GM21381 (cell line): ENCODE measurements around the gene TMEM108.

Source experiments
- ATAC-seq: cut with Tn5 transposase; IDR thresholded peaks from one replicate; pipeline ENCODE4 v1.9.1; 2021; ENCODE audit warnings: mild to moderate bottlenecking, moderate library complexity; ENCODE audit not compliant: unreplicated experiment

TMEM108 gene

DNA sequence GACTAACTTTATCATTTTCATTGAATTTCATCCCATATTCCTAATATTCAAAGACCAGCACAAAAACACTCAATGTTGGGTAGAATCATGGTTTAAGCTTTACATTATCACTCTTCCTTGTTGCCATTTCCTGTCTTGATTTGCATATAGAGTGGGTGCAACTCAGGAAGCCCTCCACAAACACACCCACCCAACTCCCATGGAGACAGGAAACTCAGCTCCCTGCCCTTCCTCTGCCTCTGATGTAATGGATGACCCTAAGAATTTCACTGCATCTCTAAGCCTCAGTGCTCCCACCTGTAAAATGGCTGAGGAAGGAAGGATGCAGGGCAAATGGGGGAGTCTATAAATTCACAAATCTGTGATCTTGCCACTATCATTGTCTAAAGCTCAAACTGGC lies 263.5 kb downstream of the TMEM108 start:
- ATAC-seq, result no peak

- ATAC-seq, result no peak
These were observed 265.2 kb downstream of the TMEM108 start for GRCh38 chr3:133303430-133303829.

DNA sequence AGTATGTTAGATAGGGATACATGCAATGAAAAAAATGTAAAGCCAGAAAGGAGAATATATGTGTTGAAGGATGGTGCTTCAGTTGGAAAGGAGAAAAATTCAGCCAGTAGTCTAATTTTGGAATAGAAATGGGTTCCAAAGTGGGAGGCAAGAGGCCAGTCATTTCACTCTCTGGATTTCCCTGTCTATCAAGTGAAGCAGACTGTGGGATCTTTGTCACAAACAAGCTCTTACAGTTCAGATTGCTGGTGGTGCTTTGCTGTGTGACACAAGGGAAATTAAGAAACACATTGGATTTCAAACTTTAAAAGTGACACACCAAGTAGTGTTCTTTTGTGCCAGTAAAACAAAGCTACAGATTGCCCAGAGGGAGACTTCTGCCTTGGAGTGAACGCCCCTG lies 279.7 kb downstream of the TMEM108 start:
- no peak for ATAC-seq

GRCh38 chr3:133328373-133328772 lies 290.2 kb downstream of the TMEM108 start:
- ATAC-seq, result no peak

GRCh38 chr3:133329626-133330025 lies 291.4 kb downstream of the TMEM108 start:
- no peak for ATAC-seq

DNA sequence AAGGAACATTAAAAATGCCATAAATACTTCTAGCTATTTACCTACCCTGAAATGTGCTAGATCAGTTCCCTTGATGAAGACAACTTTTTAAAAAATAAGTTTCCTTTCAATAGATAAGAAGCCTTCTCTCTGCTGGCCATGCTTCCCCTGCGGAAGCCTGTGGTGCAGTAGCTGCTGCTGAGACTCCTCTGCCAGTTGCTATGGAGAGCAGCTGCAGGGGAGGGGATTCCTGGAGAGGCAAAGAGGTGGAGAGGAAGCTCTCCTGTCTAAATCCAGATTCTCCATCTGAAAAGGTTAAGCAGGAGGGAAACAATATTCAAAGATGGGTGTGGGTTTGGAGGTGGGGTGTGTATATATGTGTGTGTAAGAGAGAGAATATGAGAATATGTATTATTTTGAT lies 291.9 kb downstream of the TMEM108 start:
- no peak for ATAC-seq

DNA sequence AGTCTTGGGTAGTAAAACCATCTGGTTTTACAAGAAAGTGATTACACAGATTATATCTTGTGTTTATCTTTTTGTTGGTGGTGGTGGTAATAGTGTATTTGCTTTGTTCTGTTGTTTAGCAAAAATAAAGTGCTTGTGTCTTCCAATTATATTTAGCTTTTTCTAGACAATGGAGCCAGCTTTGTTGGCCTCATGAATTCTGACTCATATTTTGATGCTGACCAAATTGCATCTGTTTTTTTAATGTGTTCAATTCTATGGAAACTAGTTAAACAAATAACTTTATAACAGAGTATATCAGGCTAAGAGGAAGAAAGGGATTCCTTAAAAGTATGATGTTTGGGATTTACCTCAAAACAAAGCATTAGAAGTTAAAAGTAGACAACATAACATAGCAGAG lies 292.3 kb downstream of the TMEM108 start:
- ATAC-seq, result no peak

GRCh38 chr3:133354721-133355120 lies 316.5 kb downstream of the TMEM108 start:
- ATAC-seq, result no peak

- no peak for ATAC-seq
These were observed 322.3 kb downstream of the TMEM108 start for GRCh38 chr3:133360476-133360875.

GRCh38 chr3:133361011-133361410 lies 322.8 kb downstream of the TMEM108 start:
- ATAC-seq, result no peak

DNA sequence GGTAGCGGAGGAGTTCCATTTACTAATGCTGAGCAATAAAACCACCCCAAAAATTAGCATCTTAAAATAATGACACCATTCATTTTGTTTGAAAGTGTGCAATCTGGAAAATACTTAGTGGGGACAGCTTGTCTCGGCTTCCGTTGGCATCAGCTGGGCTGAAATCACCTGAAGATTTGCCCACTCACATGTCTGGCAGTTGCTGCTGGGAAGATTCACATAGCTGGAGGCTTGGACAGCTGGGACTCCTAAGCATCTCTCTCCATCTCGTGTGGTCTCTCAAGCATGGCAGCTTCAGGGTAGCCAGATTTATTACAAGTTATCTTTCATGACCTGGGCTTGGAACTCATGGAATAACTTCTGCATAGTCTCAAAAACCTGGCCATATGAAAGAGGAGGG lies 323.2 kb downstream of the TMEM108 start:
- no peak for ATAC-seq

DNA sequence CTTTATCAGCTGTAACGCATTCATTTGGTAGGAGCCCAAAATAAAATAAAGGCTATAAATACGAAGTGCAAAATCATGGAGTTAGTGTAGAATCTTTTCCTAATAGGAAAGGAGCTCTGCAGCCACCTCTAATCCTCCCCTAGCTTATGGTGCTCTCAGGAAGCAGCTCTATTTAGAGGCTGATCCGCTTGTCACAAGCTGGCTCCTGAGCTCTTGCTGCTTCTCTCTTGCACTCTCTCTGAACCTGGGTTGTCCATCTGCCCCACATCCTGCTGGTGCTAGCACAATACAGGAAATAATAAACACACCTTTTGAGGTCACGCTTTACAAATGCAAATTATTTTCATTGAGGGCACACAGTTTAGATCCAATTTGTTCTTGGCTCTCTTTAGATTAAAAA lies 324.3 kb downstream of the TMEM108 start:
- no peak for ATAC-seq

GRCh38 chr3:133364704-133365103 lies 326.5 kb downstream of the TMEM108 start:
- no peak for ATAC-seq

- ATAC-seq, result no peak
These were observed 328.7 kb downstream of the TMEM108 start for GRCh38 chr3:133366921-133367320.

DNA sequence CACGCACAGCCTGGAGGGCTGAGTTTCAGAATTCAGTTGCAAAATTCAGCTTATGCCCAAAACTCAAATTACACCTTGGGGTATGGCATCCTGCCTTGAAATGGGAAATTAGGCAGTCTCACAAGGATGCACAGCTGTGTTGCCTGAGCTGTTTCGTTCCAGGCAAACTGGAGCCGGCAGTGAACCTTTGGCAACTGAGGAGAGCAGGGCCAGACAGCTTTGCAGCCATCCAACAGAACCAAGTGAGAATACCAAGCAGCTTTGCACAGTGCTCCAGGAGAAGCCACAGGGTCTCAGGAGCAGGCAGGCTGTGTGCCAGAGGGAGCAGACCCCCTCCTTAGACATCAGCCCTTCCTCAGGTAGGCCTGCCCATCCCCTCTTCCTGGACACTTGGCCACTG lies 329.2 kb downstream of the TMEM108 start:
- no peak for ATAC-seq

DNA sequence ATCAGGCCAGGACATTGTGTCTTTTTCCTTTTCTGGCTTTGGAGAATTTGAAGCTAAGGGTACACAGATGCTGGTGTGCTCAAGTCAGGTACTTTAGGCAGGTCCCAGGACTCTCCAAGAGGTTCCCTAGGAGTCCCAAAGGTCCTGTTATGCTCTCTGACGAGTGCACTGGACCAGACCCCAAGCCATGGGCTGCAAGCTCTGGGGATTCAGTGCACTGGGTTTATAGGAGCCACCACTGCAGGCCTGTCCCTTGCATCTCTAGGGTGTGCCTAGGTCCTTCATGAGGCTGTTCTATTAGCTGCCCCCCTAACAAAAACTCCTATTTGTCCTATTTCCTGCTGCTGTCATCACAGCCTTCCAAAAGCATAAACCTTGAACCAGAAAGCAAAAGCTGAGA lies 329.8 kb downstream of the TMEM108 start:
- no peak for ATAC-seq

DNA sequence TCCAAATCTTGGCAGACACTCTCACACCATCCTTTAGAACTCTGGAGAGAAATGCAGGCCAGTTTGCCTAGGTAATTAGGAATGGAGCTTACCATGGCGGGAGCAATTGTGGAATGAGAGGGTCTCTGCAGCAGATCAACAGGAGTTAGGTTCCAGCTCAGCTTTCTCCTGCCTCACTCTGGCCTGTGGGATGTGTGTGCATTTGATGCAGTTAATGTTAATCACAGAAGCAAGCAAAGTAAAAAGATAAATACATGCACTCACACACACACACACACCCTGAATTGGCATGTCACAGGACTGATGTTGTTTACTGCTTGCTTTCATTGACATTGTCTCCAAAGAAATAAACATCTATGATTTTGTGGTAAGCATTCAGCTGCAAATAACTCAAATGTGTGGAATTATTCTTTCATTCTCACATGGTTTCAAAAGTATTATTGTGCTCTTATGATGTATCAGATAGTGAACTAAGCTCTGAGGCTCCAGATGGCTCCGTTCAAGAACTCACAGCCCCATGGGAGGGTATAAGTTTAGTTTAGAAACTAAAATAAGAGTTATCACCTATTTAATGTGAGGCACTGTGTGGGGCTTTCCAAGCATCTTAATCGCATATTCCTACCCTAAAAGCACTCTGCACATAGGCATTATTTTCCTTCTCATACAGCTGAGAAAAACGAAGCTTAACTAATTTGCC lies 330.3 kb downstream of the TMEM108 start:
- ATAC-seq, result no peak

DNA sequence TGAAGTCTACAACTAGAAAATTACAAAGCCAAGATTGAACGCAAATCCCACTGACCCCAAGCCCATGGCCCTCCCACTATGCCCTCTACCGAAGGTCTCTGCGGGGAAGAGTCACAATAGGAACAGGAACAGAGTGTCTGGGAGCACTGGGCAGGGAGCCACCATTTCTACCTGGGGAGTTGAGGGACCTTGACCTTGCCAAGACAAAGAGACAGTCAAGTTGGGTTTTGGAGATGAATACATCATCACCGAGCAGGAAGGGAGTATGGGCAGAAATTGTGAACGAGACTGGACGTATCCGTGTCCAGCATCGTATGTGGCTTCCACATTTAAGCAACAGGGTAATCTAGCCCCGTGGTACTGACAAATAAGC lies 330.9 kb downstream of the TMEM108 start:
- no peak for ATAC-seq

DNA sequence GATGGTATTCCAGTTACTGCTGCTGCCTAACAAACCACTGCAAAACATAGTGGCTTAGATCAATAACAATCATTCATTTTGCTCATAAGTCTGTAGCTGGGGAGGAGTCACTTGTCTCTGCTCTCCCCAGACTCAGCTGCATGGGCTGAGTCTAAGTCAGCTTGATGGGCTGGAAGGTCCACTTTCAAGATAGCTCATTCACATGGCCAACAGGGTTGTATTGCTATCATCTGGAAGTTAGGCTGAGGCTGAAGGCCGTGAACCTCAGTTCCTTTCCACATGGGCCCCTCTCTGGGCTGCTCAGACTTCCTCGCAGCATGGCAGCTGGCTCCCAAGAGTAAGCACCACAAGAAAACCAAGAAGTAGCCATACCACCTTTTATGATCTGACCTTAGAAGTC lies 333.0 kb downstream of the TMEM108 start:
- ATAC-seq, result no peak

- ATAC-seq, result no peak
These were observed 333.5 kb downstream of the TMEM108 start for GRCh38 chr3:133371676-133372075.

DNA sequence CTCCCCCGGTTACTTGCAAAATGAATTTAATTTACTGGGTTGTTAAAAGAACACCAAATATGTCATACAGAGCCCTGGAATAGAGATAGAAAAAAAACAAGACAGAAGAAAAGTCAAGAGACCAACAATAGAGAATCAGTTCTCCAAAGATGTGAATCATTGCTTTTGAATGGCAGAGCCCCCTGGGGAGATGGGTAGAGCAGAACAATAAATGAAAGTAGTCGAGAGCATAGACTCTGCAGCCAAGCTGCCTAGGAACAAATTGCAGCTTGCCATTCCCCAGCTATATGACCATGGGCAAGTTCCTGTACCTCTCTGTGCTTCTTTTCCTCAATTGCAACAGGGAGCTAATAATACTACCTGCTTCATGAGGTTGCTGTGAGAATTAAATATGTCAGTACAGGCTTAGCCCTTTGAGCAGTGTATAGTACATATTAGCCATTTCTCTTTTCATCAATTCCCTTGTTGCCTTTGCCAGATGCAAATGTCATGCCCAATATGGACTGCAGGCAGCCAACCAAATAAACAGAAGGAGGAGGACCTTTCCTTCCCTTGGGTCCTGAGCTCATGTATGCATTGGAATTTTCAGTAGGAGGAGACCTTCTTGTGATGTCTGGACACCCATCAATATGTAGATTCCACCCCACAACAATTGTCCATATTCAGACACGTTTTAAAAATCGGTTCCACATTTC lies 336.7 kb downstream of the TMEM108 start:
- no peak for ATAC-seq

- ATAC-seq, result no peak
These were observed 337.2 kb downstream of the TMEM108 start for GRCh38 chr3:133375403-133375745.

- no peak for ATAC-seq
These were observed 338.6 kb downstream of the TMEM108 start for GRCh38 chr3:133376810-133377209.
